Activated CD8-positive, alpha-beta memory T cell treated with anti-CD3 and anti-CD28 coated beads for 48 hours (primary cell): ENCODE results near the gene PAPOLB.

Experiments used
- DNase-seq, 3 experiments: peaks; one replicate each; pipeline ENCODE4 v3.0.0-alpha.2; 2020; ENCODE audit warnings: low read depth in 2 of 3, low spot score in 2 of 3

PAPOLB gene

GRCh38 chr7:4878336-4879335 is 16.8 kb upstream of the PAPOLB start:
- no peak for DNase-seq

- DNase-seq = no peak
Measured at GRCh38 chr7:4876586-4876985, 14.8 kb upstream of the PAPOLB start.

- DNase-seq = no peak
Measured at GRCh38 chr7:4875391-4875790, 13.6 kb upstream of the PAPOLB start.

- no peak for DNase-seq
Measured at GRCh38 chr7:4873071-4873944, 11.5 kb upstream of the PAPOLB start.

- DNase-seq = no peak
Measured at GRCh38 chr7:4871930-4872675, 10.3 kb upstream of the PAPOLB start.

GRCh38 chr7:4871056-4871680 is 9.3 kb upstream of the PAPOLB start:
- DNase-seq = no peak

DNA sequence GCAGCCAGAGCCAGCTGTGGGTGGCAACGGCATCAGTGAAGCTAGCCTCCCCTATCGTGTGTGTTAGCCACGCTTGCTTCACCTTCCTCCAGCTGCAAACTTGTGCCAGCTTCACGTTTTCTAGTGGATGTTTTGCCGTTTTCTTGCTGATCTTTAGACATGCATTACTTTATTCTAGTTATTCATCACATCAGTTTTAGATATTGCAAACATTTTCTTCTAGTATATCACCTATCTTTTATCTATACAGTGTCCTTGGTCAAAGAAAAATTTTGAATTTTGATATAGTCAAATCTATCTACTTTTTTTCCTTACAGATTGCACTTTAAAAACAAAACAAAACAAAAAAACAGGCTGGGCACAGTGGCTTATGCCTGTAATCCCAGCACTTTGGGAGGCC is 6.7 kb upstream of the PAPOLB start:
- DNase-seq = no peak

GRCh38 chr7:4866528-4867496 is 5.0 kb upstream of the PAPOLB start:
- DNase-seq = no peak

- DNase-seq = no peak
Measured at GRCh38 chr7:4862156-4862555, 326 bp upstream of the PAPOLB start.

DNA sequence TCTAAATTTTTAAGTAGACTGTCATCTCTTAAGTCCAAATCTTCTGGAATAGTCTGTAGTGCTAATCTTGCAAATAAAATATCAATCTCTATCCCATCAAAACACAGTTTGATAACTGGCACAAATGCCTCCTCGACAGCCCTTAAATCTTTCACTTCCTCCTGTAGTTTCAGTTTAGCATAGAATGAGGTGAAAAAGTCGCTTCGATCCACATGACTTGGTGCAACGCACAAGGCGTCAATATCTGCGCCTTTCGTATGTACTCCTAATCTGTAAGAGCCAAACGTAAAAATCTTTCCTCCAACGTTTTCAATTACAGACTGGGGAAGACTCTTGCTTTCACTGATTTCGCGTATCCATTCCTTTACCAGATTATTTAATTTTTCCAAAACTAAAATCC is 603 bp downstream of the PAPOLB start:
- DNase-seq = no peak

GRCh38 chr7:4857189-4857588 is 4.6 kb downstream of the PAPOLB start:
- DNase-seq = no peak

GRCh38 chr7:4856336-4857057 is 5.3 kb downstream of the PAPOLB start:
- no peak for DNase-seq

DNA sequence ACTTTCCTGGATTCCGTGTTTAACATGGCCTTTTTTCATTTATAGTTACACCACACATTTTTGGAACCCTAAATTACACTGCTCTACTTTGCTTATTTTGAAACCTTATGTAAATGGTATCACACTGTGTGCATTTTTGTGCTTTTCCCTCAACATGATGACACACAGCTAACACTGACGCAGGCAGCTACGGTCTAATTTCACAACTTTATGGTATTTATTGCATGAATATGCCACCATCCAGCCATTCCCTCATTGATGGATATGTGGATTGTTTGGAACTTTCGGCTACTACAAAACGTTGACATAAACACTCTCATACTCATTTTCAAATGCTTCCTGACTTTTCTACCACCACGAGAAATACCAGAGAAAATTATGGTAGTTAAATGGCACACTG is 6.9 kb downstream of the PAPOLB start:
- DNase-seq = no peak

DNA sequence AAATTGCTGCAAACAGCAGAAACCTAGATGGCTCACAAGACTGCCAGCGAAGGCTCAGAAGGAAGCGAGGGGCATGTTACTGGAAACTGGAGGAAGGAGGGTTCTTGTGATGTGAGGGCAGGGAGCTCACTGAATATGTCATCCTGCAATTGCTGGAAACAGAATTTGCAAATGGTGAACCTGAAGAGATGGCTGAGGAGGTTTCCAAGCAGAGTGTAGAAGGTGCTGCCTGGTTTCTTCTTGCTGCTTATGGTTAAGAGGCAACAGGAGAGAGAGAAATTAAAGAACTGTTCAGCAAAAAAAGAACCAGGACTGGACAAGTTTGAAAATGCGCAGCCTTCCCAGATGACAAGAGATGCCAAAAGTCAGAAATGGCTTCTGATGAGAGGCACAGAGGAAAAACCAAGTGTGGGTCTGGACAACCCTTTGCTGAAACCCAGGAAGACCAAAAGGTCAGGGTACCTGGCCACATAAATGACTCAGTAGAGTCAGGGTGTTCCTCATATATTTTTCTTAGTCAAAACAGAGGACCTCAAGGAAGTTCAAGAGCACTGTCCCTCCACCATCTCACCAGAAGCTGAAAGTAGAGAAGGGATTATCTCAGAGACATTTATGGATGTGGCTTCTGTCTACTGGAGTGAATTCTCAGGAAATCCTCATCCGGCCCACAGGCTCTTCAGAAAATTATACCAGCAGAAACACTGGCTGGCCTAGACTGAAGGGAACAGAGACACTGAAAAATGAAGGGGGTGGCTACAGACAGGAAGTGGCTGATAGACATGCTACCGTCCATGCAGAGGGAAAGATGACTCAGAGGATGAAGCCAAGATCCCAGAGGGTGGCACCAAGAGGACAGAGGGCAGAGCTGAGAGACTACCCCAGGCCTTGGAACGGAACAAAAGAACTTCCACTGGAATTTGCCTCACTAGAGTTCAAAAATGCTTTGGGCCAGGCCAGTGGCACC is 10.1 kb downstream of the PAPOLB start:
- DNase-seq = no peak

- DNase-seq = no peak
Measured at GRCh38 chr7:4850262-4850795, 11.5 kb downstream of the PAPOLB start.

- DNase-seq = no peak
Measured at GRCh38 chr7:4849390-4849789, 12.4 kb downstream of the PAPOLB start.

DNA sequence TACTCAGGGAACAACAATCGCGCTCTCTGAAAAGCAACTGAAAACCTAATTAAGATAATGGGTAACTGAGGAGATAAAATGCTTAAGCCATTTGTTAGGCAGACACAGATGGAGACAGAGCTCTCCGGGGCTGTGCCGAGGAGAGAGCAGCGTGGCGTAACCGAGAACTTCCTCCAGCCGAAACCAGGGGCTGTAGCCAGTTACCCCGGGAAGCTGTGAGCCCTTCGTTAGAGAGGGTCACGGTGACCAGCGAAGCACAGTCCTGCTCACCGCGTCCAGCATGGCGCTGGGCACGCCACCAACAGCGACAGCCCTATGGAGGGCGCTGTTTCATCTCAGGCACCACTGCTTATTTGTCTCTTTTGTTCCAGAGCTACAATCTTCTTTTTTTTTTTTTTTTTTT is 16.1 kb downstream of the PAPOLB start:
- no peak for DNase-seq
